HUDEP-2 (cell line): ENCODE measurements around the gene ESRRA.
A peak's percentile ranks its signal among the peaks of the same experiment; 100 is the strongest.

ENCODE experiments used
- DNase-seq, 76 experiments: peaks; one replicate each; lab custom pipeline; 2025; ENCODE audit not compliant: unreplicated experiment in 76 of 76; lab: John Stamatoyannopoulos, UW

ESRRA gene

GRCh38 chr11:64305075-64305690 lies at the start of gene ESRRA:
Gene ESRRA, plus strand, starts transcription at chr11:64305524. Its CDS starts 1,656 bp downstream, at chr11:64307180.
- peak in 74 of 76 experiments; percentile 76 to 100 (median 100) for DNase-seq

- no peak for DNase-seq
Observed at GRCh38 chr11:64256300-64256699, 49.0 kb upstream of the ESRRA start.

GRCh38 chr11:64258356-64258755 lies 47.0 kb upstream of the ESRRA start:
- no peak for DNase-seq

- no peak for DNase-seq
Observed at GRCh38 chr11:64258946-64259532, 46.3 kb upstream of the ESRRA start.

DNA sequence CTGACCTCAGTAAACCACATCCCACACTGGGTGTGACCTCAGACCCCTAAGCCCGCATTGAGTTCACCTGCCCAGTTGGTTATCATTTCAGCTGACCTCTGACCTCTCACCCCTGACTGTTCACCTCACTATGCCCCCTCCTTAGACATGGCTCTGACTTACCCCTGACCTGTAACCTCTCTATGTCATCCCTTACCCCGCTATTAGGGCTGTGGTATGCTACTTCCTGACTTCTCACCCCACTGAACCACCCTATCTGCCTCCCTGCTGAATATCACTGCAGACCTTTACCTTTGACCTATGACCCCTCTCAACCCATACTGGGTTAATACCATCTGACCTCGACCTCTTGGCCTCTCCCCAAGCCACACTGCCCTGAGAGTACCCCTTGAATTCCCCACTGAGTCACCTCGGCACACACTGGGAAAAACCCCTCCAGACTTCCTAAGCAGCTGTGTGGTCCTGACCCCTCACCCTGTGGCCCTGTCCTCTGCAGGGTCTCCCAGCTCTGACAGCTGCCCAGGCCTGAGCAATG lies 45.7 kb upstream of the ESRRA start:
- no peak for DNase-seq

DNA sequence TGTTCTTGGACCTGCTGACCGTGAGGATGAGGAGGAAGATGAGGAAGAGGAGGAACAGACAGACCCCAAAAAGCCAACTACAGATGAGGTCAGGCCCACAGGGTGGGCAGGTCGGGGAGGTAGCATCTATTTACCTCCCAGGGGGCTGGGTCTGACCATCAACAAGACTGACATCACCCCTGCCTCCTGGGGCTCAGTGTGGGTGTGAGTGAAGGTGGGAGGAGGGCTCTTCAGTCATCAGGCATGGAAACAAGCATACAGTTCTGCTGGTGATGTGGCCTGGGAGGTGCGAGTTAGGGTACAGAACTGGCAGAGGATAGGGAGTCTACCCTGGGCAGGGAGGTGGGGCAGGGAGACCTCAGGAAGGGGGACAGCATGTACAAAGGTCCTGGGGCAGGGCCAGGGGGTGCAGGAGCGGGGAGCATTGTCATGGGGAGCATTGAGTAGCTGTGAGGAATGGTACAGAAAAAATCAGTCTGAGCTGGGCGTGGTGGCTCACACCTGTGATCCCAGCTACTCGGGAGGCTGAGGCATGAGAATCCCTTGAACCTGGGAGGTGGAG lies 45.1 kb upstream of the ESRRA start:
- no peak for DNase-seq

- no peak for DNase-seq
Observed at GRCh38 chr11:64261556-64262080, 43.7 kb upstream of the ESRRA start.

GRCh38 chr11:64262271-64263002 lies 42.9 kb upstream of the ESRRA start:
- no peak for DNase-seq

GRCh38 chr11:64263021-64263946 lies 42.0 kb upstream of the ESRRA start:
- DNase-seq: no peak

- no peak for DNase-seq
Observed at GRCh38 chr11:64263947-64264317, 41.4 kb upstream of the ESRRA start.

DNA sequence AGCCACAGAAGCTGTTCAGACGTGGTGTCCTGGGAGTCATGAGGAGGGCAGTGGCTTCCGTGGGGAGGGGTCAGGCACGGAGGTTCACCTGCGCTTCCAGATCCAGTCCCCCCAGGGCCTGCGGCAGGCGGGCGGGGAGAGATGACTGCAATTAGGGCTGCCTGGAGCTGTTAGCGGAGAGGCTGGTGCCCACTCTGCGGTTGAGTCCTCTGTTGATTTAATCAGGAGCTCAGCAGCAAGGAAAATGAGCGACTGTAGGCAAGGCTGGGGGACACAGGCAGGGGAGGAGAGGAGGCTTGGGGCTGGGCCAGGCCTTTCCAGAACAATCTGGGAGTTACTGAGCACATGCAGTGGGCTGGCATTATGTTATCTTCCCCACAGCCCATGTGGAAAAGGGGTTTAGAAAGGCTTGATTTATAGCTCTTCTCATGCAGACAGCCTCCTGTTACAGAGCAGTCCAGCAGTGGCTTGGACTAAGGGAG lies 40.9 kb upstream of the ESRRA start:
- no peak for DNase-seq

DNA sequence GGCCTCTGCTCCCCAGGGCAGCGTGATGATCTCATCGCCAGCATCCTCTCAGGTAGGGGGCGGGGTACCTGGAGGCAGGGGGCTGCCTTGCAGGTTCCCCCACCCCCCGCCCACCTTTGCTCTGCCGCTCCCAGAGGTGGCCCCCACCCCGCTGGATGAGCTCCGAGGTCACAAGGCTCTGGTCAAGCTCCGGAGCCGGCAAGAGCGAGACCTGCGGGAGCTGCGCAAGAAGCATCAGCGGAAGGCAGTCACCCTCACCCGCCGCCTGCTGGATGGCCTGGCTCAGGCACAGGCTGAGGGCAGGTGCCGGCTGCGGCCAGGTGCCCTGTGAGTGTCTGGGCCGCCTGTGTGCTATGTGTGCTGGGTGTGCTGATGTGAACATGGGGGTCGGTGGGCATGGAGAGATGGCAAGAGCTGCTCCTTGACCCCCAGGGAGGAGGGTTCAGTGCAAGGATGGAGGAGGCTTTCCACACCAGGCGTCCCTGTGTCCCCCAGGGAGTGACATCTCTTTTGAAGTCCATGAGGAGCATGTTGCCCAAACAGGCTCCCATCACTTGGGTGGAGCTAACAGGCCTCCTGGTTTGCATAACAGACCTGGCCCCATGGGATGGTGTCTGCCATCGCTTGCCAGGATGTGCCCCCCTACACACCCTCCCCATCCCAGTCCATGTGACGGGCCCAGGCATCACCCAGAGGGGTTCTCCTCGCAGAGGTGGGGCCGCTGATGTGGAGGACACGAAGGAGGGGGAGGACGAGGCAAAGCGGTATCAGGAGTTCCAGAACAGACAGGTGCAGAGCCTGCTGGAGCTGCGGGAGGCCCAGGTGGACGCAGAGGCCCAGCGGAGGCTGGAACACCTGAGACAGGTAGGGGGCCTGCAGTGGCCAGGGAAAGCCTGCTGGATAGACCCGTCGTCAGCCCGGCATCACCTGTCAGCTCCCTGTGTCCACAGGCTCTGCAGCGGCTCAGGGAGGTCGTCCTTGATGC lies 39.9 kb upstream of the ESRRA start:
- DNase-seq: no peak

GRCh38 chr11:64266339-64266738 lies 39.0 kb upstream of the ESRRA start:
- no peak for DNase-seq

- no peak for DNase-seq
Observed at GRCh38 chr11:64267207-64267945, 37.9 kb upstream of the ESRRA start.

GRCh38 chr11:64268025-64268892 lies 37.1 kb upstream of the ESRRA start:
- peak in 45 of 76 experiments; percentile 10 to 63 (median 41) for DNase-seq

DNA sequence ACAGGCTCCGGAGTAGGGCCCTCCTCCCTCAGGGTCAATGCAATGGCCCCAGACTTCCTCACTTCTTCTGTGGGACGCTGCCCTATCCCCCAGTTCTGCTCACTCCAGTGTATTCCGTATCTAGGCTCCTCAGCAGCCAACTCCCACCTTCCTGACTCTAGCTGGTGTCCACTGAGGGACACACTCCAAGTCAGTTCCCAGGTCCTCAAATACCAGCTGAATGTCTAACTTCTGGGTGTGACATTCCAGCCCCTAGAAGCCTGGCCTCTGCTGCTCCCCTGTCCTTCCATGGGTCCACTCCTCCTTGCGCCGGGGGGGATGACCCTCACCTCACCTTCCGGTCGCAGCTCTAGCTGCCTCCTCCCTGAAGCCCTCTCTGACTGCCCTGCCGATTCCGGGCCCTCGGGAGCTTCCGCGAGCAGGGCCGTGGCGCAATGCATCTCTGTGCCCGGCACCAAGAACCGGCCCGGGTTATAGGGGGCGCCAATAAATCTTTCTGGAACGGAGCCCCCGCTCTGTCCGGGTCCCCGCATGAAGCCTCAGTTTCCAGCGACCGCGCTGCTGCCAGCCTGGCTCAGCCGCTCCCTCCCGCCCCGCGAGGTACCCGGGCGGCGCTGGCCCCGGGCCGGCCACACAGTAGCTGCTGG lies 36.3 kb upstream of the ESRRA start:
- DNase-seq: peak in 48 of 76 experiments; percentile 9 to 72 (median 32)
